Endodermal cell (in vitro differentiated cells): Measurements from ENCODE around the gene DOCK10. TPM values are rescaled to one million over a fixed set of nuclear protein-coding genes. Genes with fewer than 3 reads are reported as not detected.
A peak's percentile ranks its signal among the peaks of the same experiment; 100 is the strongest.

Experiments used
- DNase-seq: peaks from one replicate; pipeline ENCODE4 v3.0.0-alpha.2; 2017
- H3K27ac ChIP-seq: 2 replicates; pipeline ENCODE4 v1.5.1; 2013; ENCODE audit warnings: mild to moderate bottlenecking, low read depth, low read length, moderate library complexity
- H3K27me3 ChIP-seq: 2 replicates; pipeline ENCODE4 v1.6.1; 2013; ENCODE audit warnings: mild to moderate bottlenecking, low read length, moderate library complexity; ENCODE audit not compliant: insufficient read depth, control insufficient read depth, poor library complexity, severe bottlenecking
- H3K36me3 ChIP-seq: 2 replicates; pipeline ENCODE4 v1.7.0; 2013; ENCODE audit warnings: mild to moderate bottlenecking, low read length, moderate library complexity; ENCODE audit not compliant: control insufficient read depth, insufficient read depth
- H3K4me1 ChIP-seq: one replicate; pipeline ENCODE4 v1.7.0; 2013; ENCODE audit warnings: low read length; ENCODE audit not compliant: control insufficient read depth, insufficient read depth
- H3K4me3 ChIP-seq: 2 replicates; pipeline ENCODE4 v1.5.1; 2013; ENCODE audit warnings: mild to moderate bottlenecking, low read length, moderate library complexity
- H3K9ac ChIP-seq: 2 replicates; pipeline ENCODE4 v1.6.1; 2013; ENCODE audit warnings: mild to moderate bottlenecking, low read length, moderate library complexity; ENCODE audit not compliant: poor library complexity, severe bottlenecking; ENCODE audit errors: extremely low read depth
- H3K9me3 ChIP-seq: 2 replicates; pipeline ENCODE4 v1.6.1; 2013; ENCODE audit warnings: mild to moderate bottlenecking, low read length, moderate library complexity; ENCODE audit not compliant: control insufficient read depth
- H3K27ac Mint-ChIP-seq: 2 replicates; pipeline ENCODE4 v1.8.0; 2020; ENCODE audit warnings: mixed read lengths
- H3K27me3 Mint-ChIP-seq: 2 replicates; pipeline ENCODE4 v1.8.0; 2021; ENCODE audit warnings: mild to moderate bottlenecking, mixed read lengths; ENCODE audit not compliant: insufficient read depth
- H3K36me3 Mint-ChIP-seq: 2 replicates; pipeline ENCODE4 v1.8.0; 2020; ENCODE audit warnings: low read depth, mixed read lengths
- H3K4me1 Mint-ChIP-seq: 2 replicates; pipeline ENCODE4 v1.8.0; 2020; ENCODE audit warnings: mixed read lengths
- H3K4me3 Mint-ChIP-seq: 2 replicates; pipeline ENCODE4 v1.8.0; 2020; ENCODE audit warnings: mild to moderate bottlenecking, moderate library complexity, mixed read lengths
- H3K9me3 Mint-ChIP-seq: 2 replicates; pipeline ENCODE4 v1.8.0; 2020; ENCODE audit warnings: mild to moderate bottlenecking, mixed read lengths
- CTCF ChIP-seq: fragments of 200-600 bp; sonication (generic); conservative IDR thresholded peaks from 2 replicates; pipeline ENCODE4 v1.5.0; 2021; ENCODE audit warnings: antibody characterized with exemption, mild to moderate bottlenecking
- WGBS, 2 experiments: methylation state at CpG; one replicate each; pipeline versions ENCODE4 v1.1.5 to v1.1.7; 2013; ENCODE audit warnings: missing lambda C conversion rate in 2 of 2, mixed read lengths in 1 of 2; ENCODE audit not compliant: insufficient coverage in 1 of 2, insufficient read length in 1 of 2; 5-methylcytosine and 5-hydroxymethylcytosine counted together
- total RNA-seq, 2 donors: library from RNA; stranded (reverse); fragmentation: NEBNext Ultra II Directional in 1 of 2; extraction: Animal tissue kit (Norgen Biotek cat#: 25700) in 1 of 2; gene quantifications; 2 replicates in 1 of 2; 3 replicates in 1 of 2; pipeline ENCODE4 v1.2.1, GENCODE V29; 2021

DOCK10 gene
- total RNA-seq, 2 donors from 2014 or later, result 0.44 to 1.4 TPM

- no peak for TF ChIP-seq CTCF
- H3K36me3 ChIP-seq, result no peaks in the 10 kb centered on the region
- Mint-ChIP-seq H3K4me3 (no peak overlapping the region), H3K9me3 (peaks cover 6% of the 10 kb centered on the region), H3K36me3 (no peaks in the 10 kb centered on the region), H3K27me3 (no peaks in the 10 kb centered on the region), H3K27ac (no peak overlapping the region), H3K4me1 (peaks cover 16% of the 10 kb centered on the region)
- 55 to 62% methylated on average over 5 of the region's 5 CpGs for WGBS, 2 experiments
- H3K27me3 ChIP-seq, result no peaks in the 10 kb centered on the region
- no peak overlapping the region for H3K4me3 ChIP-seq
- H3K9me3 ChIP-seq, result no peaks in the 10 kb centered on the region
- H3K4me1 ChIP-seq, result peaks cover 5% of the 10 kb centered on the region
- H3K27ac ChIP-seq, result no peak overlapping the region
- peak; percentile 60 for DNase-seq
- H3K9ac ChIP-seq, result no peak overlapping the region
These were observed 30.9 kb upstream of the DOCK10 start for GRCh38 chr2:225073198-225073597.

GRCh38 chr2:225072444-225072843 is 30.2 kb upstream of the DOCK10 start:
- H3K27me3 Mint-ChIP-seq, result no peaks in the 10 kb centered on the region
- peaks cover 16% of the 10 kb centered on the region for H3K4me1 Mint-ChIP-seq
- no peak overlapping the region for H3K4me3 Mint-ChIP-seq
- H3K27me3 ChIP-seq, result no peaks in the 10 kb centered on the region
- 71% methylated on average over 1 to 2 of the region's 2 CpGs for WGBS, 2 experiments
- H3K9me3 Mint-ChIP-seq, result peaks cover 13% of the 10 kb centered on the region
- peak; percentile 43 for DNase-seq
- H3K27ac Mint-ChIP-seq, result no peak overlapping the region
- no peaks in the 10 kb centered on the region for H3K9me3 ChIP-seq
- peaks cover 5% of the 10 kb centered on the region for H3K4me1 ChIP-seq
- H3K36me3 ChIP-seq, result no peaks in the 10 kb centered on the region
- no peak overlapping the region for H3K27ac ChIP-seq
- peak overlapping the region; percentile 20 for H3K4me3 ChIP-seq
- H3K36me3 Mint-ChIP-seq, result peaks cover 3% of the 10 kb centered on the region
- TF ChIP-seq CTCF, result no peak
- no peak overlapping the region for H3K9ac ChIP-seq

GRCh38 chr2:225070811-225071210 is 28.5 kb upstream of the DOCK10 start:
- H3K4me3 ChIP-seq, result no peak overlapping the region
- no peak overlapping the region for H3K9ac ChIP-seq
- Mint-ChIP-seq H3K4me1 (peaks cover 16% of the 10 kb centered on the region), H3K27ac (no peak overlapping the region), H3K9me3 (peaks cover 23% of the 10 kb centered on the region), H3K36me3 (peaks cover 4% of the 10 kb centered on the region), H3K4me3 (no peak overlapping the region), H3K27me3 (no peaks in the 10 kb centered on the region)
- no peaks in the 10 kb centered on the region for H3K9me3 ChIP-seq
- H3K4me1 ChIP-seq, result peaks cover 5% of the 10 kb centered on the region
- TF ChIP-seq CTCF, result no peak
- H3K27me3 ChIP-seq, result no peaks in the 10 kb centered on the region
- H3K27ac ChIP-seq, result peak overlapping the region; percentile 18
- 83 to 91% methylated on average over 1 to 2 of the region's 2 CpGs for WGBS, 2 experiments
- DNase-seq, result no peak
- no peaks in the 10 kb centered on the region for H3K36me3 ChIP-seq
